Endothelial cell of umbilical vein (primary cell): ENCODE measurements around the gene LTBP1. TPM values are rescaled to one million over a fixed set of nuclear protein-coding genes. Genes with fewer than 3 reads are reported as not detected.

ENCODE experiments used
- BruUV-seq: library from RNA; stranded (reverse); fragments of 400-500 nt; replicated peaks from 2 replicates; lab custom pipeline; 2021; lab: Mats Ljungman, UMichigan
- CTCF ChIA-PET: fragments of 300-600, 350-600 bp; sonication (Branson Sonifier 250); formaldehyde crosslinking; loops from one replicate; lab custom pipeline; 2021; ENCODE audit warnings: antibody characterized with exemption, inconsistent platforms; lab: Charles Lee
- POLR2A ChIA-PET: fragments of 300-600, 350-600 bp; sonication (Branson Sonifier 250); formaldehyde crosslinking; loops from one replicate; lab custom pipeline; 2021; ENCODE audit warnings: antibody characterized with exemption, inconsistent platforms; lab: Charles Lee
- DNase-seq: peaks from one replicate; pipeline ENCODE4 v3.0.0-alpha.2; 2011; ENCODE audit warnings: low read depth, low spot score
- FAIRE-seq: peaks from 2 replicates; lab custom pipeline; 2011; peaks lifted over from hg19 to GRCh38; lab: Jason Lieb, UNC
- H2AFZ ChIP-seq: 2 replicates; pipeline ENCODE4 v1.6.0; 2012; ENCODE audit warnings: low read depth, low read length, control low read depth, inconsistent platforms
- H3K27ac ChIP-seq: 2 replicates; pipeline ENCODE4 v1.5.1; 2011; ENCODE audit warnings: low read depth, mild to moderate bottlenecking, control low read depth, low read length, moderate library complexity; ENCODE audit not compliant: insufficient read depth
- H3K27me3 ChIP-seq, 2 experiments: 2 replicates each; pipeline versions ENCODE4 v1.6.0 to v1.6.1; 2011; ENCODE audit warnings: low read length in 2 of 2, mixed read lengths in 1 of 2; ENCODE audit not compliant: control insufficient read depth in 2 of 2, insufficient read depth in 2 of 2
- H3K36me3 ChIP-seq, 2 experiments: 2 replicates in 1 of 2; 3 replicates in 1 of 2; pipeline ENCODE4 v1.5.1; 2011; ENCODE audit warnings: low read length in 2 of 2, mild to moderate bottlenecking in 1 of 2, moderate library complexity in 1 of 2; ENCODE audit not compliant: control insufficient read depth in 2 of 2, insufficient read depth in 2 of 2; ENCODE audit errors: extremely low read depth in 1 of 2
- H3K4me1 ChIP-seq: 3 replicates; pipeline ENCODE4 v1.5.1; 2011; ENCODE audit warnings: mild to moderate bottlenecking, low read length; ENCODE audit not compliant: control insufficient read depth, insufficient read depth; ENCODE audit errors: extremely low read depth
- H3K4me2 ChIP-seq: 2 replicates; pipeline ENCODE4 v1.6.1; 2011; ENCODE audit warnings: low read length, control low read depth, mixed read lengths; ENCODE audit not compliant: insufficient read depth
- H3K4me3 ChIP-seq, 3 experiments: fragments of 200-600 bp in 1 of 3; sonication (generic), shearing (Covaris generic) in 1 of 3; replicated peaks in 1 of 3; 2 replicates each; pipeline ENCODE4 v1.5.1; 2011 to 2016; ENCODE audit warnings: control low read depth in 3 of 3, low read length in 3 of 3, mild to moderate bottlenecking in 2 of 3, inconsistent platforms in 1 of 3, low read depth in 1 of 3, moderate library complexity in 1 of 3; ENCODE audit not compliant: insufficient read depth in 1 of 3
- H3K79me2 ChIP-seq: 2 replicates; pipeline ENCODE4 v1.6.0; 2012; ENCODE audit warnings: low read length, inconsistent platforms; ENCODE audit not compliant: control insufficient read depth, insufficient read depth
- H3K9ac ChIP-seq: replicated peaks from 2 replicates; pipeline ENCODE3; 2011; ENCODE audit warnings: low read length, control low read depth; ENCODE audit not compliant: insufficient read depth; ENCODE audit errors: extremely low read depth
- H3K9me1 ChIP-seq: replicated peaks from 3 replicates; pipeline ENCODE4 v1.6.0; 2011; ENCODE audit warnings: mild to moderate bottlenecking, low read length; ENCODE audit not compliant: control insufficient read depth, insufficient read depth; ENCODE audit errors: extremely low read depth
- H3K9me3 ChIP-seq: replicated peaks from 2 replicates; pipeline ENCODE4 v1.5.1; 2012; ENCODE audit warnings: low read length, inconsistent platforms; ENCODE audit not compliant: control insufficient read depth, insufficient read depth
- H4K20me1 ChIP-seq: replicated peaks from 2 replicates; pipeline ENCODE3; 2011; ENCODE audit warnings: mild to moderate bottlenecking, low read length; ENCODE audit not compliant: control insufficient read depth, insufficient read depth; ENCODE audit errors: extremely low read depth
- EZH2 ChIP-seq: IDR thresholded peaks from 2 replicates; pipeline ENCODE4 v1.6.1; 2012; ENCODE audit warnings: borderline replicate concordance, low read depth, mild to moderate bottlenecking, moderate library complexity, low read length, inconsistent platforms; ENCODE audit not compliant: severe bottlenecking
- FOS ChIP-seq: IDR thresholded peaks from 2 replicates; pipeline ENCODE4 v1.6.1; 2011; ENCODE audit warnings: mild to moderate bottlenecking, low read length, moderate library complexity, borderline replicate concordance; ENCODE audit not compliant: insufficient read depth
- GATA2 ChIP-seq: IDR thresholded peaks from 2 replicates; pipeline ENCODE4 v1.7.0; 2011; ENCODE audit warnings: low read depth, mild to moderate bottlenecking, moderate library complexity, mixed read lengths, low read length; ENCODE audit not compliant: insufficient read length, insufficient read depth
- JUN ChIP-seq: IDR thresholded peaks from 2 replicates; pipeline ENCODE4 v1.6.1; 2011; ENCODE audit warnings: borderline replicate concordance, low read depth; ENCODE audit not compliant: insufficient read length, insufficient read depth
- MYC ChIP-seq: IDR thresholded peaks from one replicate; pipeline ENCODE4 v1.6.1; 2011; ENCODE audit warnings: mild to moderate bottlenecking, low read depth, low read length
- POLR2A ChIP-seq: IDR thresholded peaks from 2 replicates; pipeline ENCODE4 v1.6.1; 2012; ENCODE audit warnings: low read depth, mild to moderate bottlenecking, control low read depth, low read length
- POLR2AphosphoS5 ChIP-seq: IDR thresholded peaks from 2 replicates; pipeline ENCODE4 v1.6.1; 2012; ENCODE audit warnings: low read depth, mild to moderate bottlenecking, control low read depth, low read length, moderate library complexity; ENCODE audit not compliant: insufficient read depth
- dilution Hi-C: fragments of 300-500 bp; cut with MboI; formaldehyde crosslinking; loops from one replicate; pipeline ENCODE4 v1.15.0; 2019; ENCODE audit warnings: low sequenced_read_pairs; ENCODE audit not compliant: extremely low pct_ligation_motif_present
- intact Hi-C: fragments of 100-400 bp; cut with micrococcal nuclease; formaldehyde crosslinking; loops from one replicate; pipeline ENCODE4 v1.10.0; 2022
- polyA plus RNA-seq, 4 experiments: library from polyadenylated mRNA; depleted of rRNA in 3 of 4; stranded (reverse) in 3 of 4; unstranded in 1 of 4; fragments of >200 nt; gene quantifications; 2 replicates each; pipeline versions ENCODE4 v1.2.1 to v1.2.3, GENCODE V29; 2011 to 2012; ENCODE audit warnings: missing spikeins in 1 of 4
- total RNA-seq: library from RNA; stranded (reverse); gene quantifications from 2 replicates; pipeline ENCODE4 v1.2.3, GENCODE V29; 2021
- TF ChIP-seq, protein P1 (sequence below), 2 donors: IDR thresholded peaks; 1 replicate in 1 of 2; 2 replicates in 1 of 2; pipeline ENCODE4 v1.5.1; 2011; ENCODE audit warnings: low read length in 2 of 2, mild to moderate bottlenecking in 2 of 2, moderate library complexity in 2 of 2, control low read depth in 1 of 2, inconsistent platforms in 1 of 2, low read depth in 1 of 2; ENCODE audit not compliant: insufficient read depth in 1 of 2; ENCODE audit errors: extremely low read depth in 1 of 2
- TF ChIP-seq, protein P2 (sequence below): IDR thresholded peaks from 2 replicates; pipeline ENCODE4 v1.6.1; 2011; ENCODE audit not compliant: insufficient read depth, insufficient read length

LTBP1 gene
- total and polyA plus RNA-seq, 2 donors (not counting 3 experiments of a cell fraction or from before 2014, with no cell fraction given), result 57.4 to 68.2 TPM

GRCh38 chr2:33034784-33035183 lies 88.0 kb downstream of the LTBP1 start:
- H3K9me1 ChIP-seq, result no peaks in the 10 kb centered on the region
- H3K27me3 ChIP-seq, result no peaks in the 10 kb centered on the region
- no peaks in the 10 kb centered on the region for H4K20me1 ChIP-seq
- no peak overlapping the region for H3K4me2 ChIP-seq
- no peak overlapping the region for H3K9ac ChIP-seq
- H3K4me3 ChIP-seq, result no peak overlapping the region
- H3K4me1 ChIP-seq, result peaks cover 11% of the 10 kb centered on the region
- no peak overlapping the region for H3K27ac ChIP-seq
- intact Hi-C loops, result loop anchor here (1.0 to 5.0 kb wide), 2 partner anchors 236 to 338 kb away; no protein-coding TSS in a partner anchor
- no TSS peak for BruUV-seq
- DNase-seq (peak; percentile 52), FAIRE-seq (no peak)
- TF ChIP-seq JUN, result no peak
- TF ChIP-seq, protein P1, sequence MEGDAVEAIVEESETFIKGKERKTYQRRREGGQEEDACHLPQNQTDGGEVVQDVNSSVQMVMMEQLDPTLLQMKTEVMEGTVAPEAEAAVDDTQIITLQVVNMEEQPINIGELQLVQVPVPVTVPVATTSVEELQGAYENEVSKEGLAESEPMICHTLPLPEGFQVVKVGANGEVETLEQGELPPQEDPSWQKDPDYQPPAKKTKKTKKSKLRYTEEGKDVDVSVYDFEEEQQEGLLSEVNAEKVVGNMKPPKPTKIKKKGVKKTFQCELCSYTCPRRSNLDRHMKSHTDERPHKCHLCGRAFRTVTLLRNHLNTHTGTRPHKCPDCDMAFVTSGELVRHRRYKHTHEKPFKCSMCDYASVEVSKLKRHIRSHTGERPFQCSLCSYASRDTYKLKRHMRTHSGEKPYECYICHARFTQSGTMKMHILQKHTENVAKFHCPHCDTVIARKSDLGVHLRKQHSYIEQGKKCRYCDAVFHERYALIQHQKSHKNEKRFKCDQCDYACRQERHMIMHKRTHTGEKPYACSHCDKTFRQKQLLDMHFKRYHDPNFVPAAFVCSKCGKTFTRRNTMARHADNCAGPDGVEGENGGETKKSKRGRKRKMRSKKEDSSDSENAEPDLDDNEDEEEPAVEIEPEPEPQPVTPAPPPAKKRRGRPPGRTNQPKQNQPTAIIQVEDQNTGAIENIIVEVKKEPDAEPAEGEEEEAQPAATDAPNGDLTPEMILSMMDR (IDR thresholded peaks at IDR 0.05; ENCODE audit: extremely low read depth in 1 of 2, insufficient read depth in 1 of 2, low read depth in 1 of 2, low read length in 2 of 2), result peak; percentile 13 to 20
- ChIA-PET POLR2A (no interaction called here), CTCF (interaction anchor here (1.1 to 5.0 kb wide), 11 partner anchors 51 to 549 kb away, joined by 3 to 39 read pairs (median 14); no protein-coding TSS in a partner anchor)
- dilution Hi-C loops, result no loop called here
- H3K36me3 ChIP-seq, result no peaks in the 10 kb centered on the region
- H3K9me3 ChIP-seq, result no peaks in the 10 kb centered on the region
- no peak overlapping the region for H2AFZ ChIP-seq
- H3K79me2 ChIP-seq, result peaks cover 5% of the 10 kb centered on the region

GRCh38 chr2:33038230-33038629 lies 91.5 kb downstream of the LTBP1 start:
- dilution Hi-C loops, result no loop called here
- ChIA-PET CTCF (no interaction called here), POLR2A (no interaction called here)
- intact Hi-C loops, result no loop called here
- Histone ChIP-seq H2AFZ (no peak overlapping the region), H4K20me1 (no peaks in the 10 kb centered on the region), H3K79me2 (peaks cover 5% of the 10 kb centered on the region), H3K9ac (no peak overlapping the region), H3K36me3 (no peaks in the 10 kb centered on the region), H3K4me2 (no peak overlapping the region), H3K27me3 (no peaks in the 10 kb centered on the region), H3K9me3 (no peaks in the 10 kb centered on the region), H3K4me1 (peaks cover 6% of the 10 kb centered on the region), H3K9me1 (no peaks in the 10 kb centered on the region), H3K4me3 (no peak overlapping the region), H3K27ac (no peak overlapping the region)
- no peak for DNase-seq
- BruUV-seq, result no TSS peak
- FAIRE-seq, result no peak
- TF ChIP-seq EZH2 (no peak), POLR2AphosphoS5 (no peak), MYC (no peak), FOS (no peak), JUN (no peak), POLR2A (no peak), GATA2 (no peak)
- TF ChIP-seq, protein P1 (IDR thresholded peaks at IDR 0.05; ENCODE audit: extremely low read depth in 1 of 2, insufficient read depth in 1 of 2, low read depth in 1 of 2, low read length in 2 of 2), result no peak
- TF ChIP-seq, protein P2, sequence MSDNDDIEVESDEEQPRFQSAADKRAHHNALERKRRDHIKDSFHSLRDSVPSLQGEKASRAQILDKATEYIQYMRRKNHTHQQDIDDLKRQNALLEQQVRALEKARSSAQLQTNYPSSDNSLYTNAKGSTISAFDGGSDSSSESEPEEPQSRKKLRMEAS, result no peak
